ENCODE results near the gene SUPT20HL2.

The SUPT20HL2 gene

DNA sequence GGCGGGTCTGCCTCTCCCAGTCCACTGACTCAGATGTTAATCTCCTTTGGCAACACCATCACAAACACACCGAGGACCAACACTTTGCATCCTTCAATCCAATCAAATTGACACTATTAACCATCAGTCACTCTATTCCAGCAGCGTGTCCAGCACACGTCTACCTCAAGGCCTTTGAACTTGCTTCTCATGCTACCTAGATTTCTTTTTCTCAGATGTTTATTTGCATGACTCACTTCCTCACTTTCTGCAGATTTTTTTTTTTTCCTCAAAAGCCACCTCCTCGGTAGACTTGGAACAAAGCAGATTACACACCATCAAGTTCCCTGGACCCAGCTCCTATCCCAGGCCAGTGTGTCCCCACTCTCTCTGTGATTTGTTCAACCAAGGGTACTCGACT, 49.5 kb downstream of the SUPT20HL2 start:
- H3F3A ChIP-seq (ENCODE audit: control insufficient read depth, insufficient read depth), result no peaks in the 10 kb centered on the region

DNA sequence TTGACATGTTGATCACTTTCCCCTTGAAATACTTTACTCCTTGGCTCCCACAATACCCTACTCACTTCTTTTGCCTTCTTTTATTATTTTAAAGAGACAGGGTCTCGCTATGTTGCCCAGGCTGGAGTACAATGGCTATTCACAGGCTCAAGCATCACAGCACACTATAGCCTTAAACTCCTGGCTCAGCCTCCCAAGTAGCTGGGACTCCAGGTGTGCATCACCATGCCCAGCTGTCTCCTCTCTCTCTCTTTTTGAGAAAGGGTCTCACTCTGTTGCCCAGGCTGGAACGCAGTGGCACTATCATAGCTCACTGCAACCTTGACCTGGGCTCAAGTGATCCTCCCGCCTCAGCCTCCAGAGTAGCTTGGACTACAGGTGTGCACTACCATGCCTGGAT, 51.6 kb downstream of the SUPT20HL2 start:
- TF ChIP-seq EZH2phosphoT487 (IDR thresholded peaks at IDR 0.05; ENCODE audit: borderline replicate concordance, low read length) (no peak), CTCF (IDR thresholded peaks at IDR 0.05; ENCODE audit: low read depth, low read length, poor library complexity, severe bottlenecking) (no peak)
- Histone ChIP-seq H3K4me1 (ENCODE audit: control insufficient read depth, low read length) (peaks cover 11% of the 10 kb centered on the region), H3K4me3 (ENCODE audit: low read length) (no peak overlapping the region), H3K9me2 (replicated peaks; ENCODE audit: control insufficient read depth, low read length) (no peaks in the 10 kb centered on the region), H3K27me3 (ENCODE audit: control insufficient read depth, low read length) (no peaks in the 10 kb centered on the region), H3K79me2 (ENCODE audit: control insufficient read depth, low read length) (no peaks in the 10 kb centered on the region), H4K20me1 (ENCODE audit: control insufficient read depth, insufficient read depth, low read depth, low read length) (no peaks in the 10 kb centered on the region), H3K27ac (ENCODE audit: low read depth, low read length) (no peak overlapping the region), H3F3A (ENCODE audit: control insufficient read depth, insufficient read depth) (no peaks in the 10 kb centered on the region), H3K36me3 (ENCODE audit: control insufficient read depth, low read length) (no peaks in the 10 kb centered on the region), H3K9me3 (ENCODE audit: control insufficient read depth, insufficient read depth, low read length) (no peaks in the 10 kb centered on the region), H3K4me2 (ENCODE audit: low read length) (no peak overlapping the region)

More for the DNA sequence above, 49.5 kb downstream of the SUPT20HL2 start:
- H3K36me3 ChIP-seq (ENCODE audit: control insufficient read depth, low read length), result no peaks in the 10 kb centered on the region
- H3K27ac ChIP-seq (ENCODE audit: low read depth, low read length), result no peak overlapping the region
- no peak overlapping the region for H3K4me2 ChIP-seq (ENCODE audit: low read length)
- H3K9me2 ChIP-seq (replicated peaks; ENCODE audit: control insufficient read depth, low read length), result no peaks in the 10 kb centered on the region
- H3K9me3 ChIP-seq (ENCODE audit: control insufficient read depth, insufficient read depth, low read length), result no peaks in the 10 kb centered on the region
- H3K27me3 ChIP-seq (ENCODE audit: control insufficient read depth, low read length), result no peaks in the 10 kb centered on the region
- H3K79me2 ChIP-seq (ENCODE audit: control insufficient read depth, low read length), result no peaks in the 10 kb centered on the region
- peaks cover 11% of the 10 kb centered on the region for H3K4me1 ChIP-seq (ENCODE audit: control insufficient read depth, low read length)
- no peaks in the 10 kb centered on the region for H4K20me1 ChIP-seq (ENCODE audit: control insufficient read depth, insufficient read depth, low read depth, low read length)
- H3K4me3 ChIP-seq (ENCODE audit: low read length), result no peak overlapping the region
- TF ChIP-seq EZH2phosphoT487 (IDR thresholded peaks at IDR 0.05; ENCODE audit: borderline replicate concordance, low read length) (no peak), CTCF (IDR thresholded peaks at IDR 0.05; ENCODE audit: low read depth, low read length, poor library complexity, severe bottlenecking) (no peak)

Data from DOHH2 (cell line).